ENCODE data around the gene CRELD1.
A peak's percentile ranks its signal among the peaks of the same experiment; 100 is the strongest.
"Not testable (repeated sequence)": the region's sequence is repeated elsewhere in the genome, so short reads cannot be mapped to it uniquely, and the experiment has no call there.

Gene CRELD1

DNA sequence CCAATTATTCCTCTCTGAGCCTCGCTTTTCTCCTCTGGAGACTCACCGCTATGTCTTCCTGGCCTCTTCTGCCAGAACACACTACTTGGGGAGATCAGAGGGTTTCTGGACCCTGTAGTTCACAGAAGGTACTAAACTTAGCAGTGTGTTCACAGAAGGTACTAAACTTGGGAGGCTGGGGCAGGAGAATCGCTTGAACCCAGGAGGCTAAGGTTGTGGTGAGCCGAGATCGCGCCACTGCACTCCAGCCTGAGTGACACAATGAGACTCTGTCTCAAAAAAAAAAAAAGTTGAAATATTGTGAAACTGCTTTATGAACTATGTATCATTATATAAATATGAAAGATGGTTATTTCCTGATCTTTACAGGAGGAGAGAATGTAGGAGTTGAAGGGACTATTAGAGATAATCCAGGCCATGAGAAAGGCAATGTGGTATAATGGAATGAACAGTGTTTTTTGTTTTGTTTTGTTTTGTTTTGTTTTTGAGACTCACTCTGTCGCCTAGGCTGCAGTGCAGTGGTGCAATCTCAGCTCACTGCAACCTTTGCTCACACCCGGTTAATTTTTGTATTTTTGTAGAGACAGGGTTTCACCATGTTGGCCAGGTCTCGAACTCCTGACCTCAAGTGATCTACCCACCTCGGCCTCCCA is 36.8 kb upstream of the CRELD1 start:
- H3K9me3 ChIP-seq (ENCODE audit: insufficient read depth, low read depth, low read length); H3K9ac ChIP-seq (ENCODE audit: low read depth, low read length); H3K27me3 ChIP-seq (ENCODE audit: insufficient read depth, low read length); H3K4me1 ChIP-seq (ENCODE audit: insufficient read depth, low read length); H3K27ac ChIP-seq (ENCODE audit: low read depth, low read length); H3K4me3 ChIP-seq (ENCODE audit: low read length): not testable (repeated sequence)
- WGBS = 97% methylated on average over 10 of the region's 10 CpGs
- H3K36me3 ChIP-seq (ENCODE audit: insufficient read depth, low read length) = peaks cover 24% of the 10 kb centered on the region

- no peaks in the 10 kb centered on the region for H3K9me3 ChIP-seq (ENCODE audit: insufficient read depth, low read depth, low read length)
- H3K4me3 ChIP-seq (ENCODE audit: low read length) = no peak overlapping the region
- H3K4me1 ChIP-seq (ENCODE audit: insufficient read depth, low read length) = peaks cover 7% of the 10 kb centered on the region
- 79% methylated on average over 4 of the region's 4 CpGs for WGBS
- H3K9ac ChIP-seq (ENCODE audit: low read depth, low read length) = no peak overlapping the region
- no peak overlapping the region for H3K27ac ChIP-seq (ENCODE audit: low read depth, low read length)
- H3K27me3 ChIP-seq (ENCODE audit: insufficient read depth, low read length) = no peaks in the 10 kb centered on the region
- peaks cover 19% of the 10 kb centered on the region for H3K36me3 ChIP-seq (ENCODE audit: insufficient read depth, low read length)
These were observed 35.9 kb upstream of the CRELD1 start for GRCh38 chr3:9897408-9898372.

GRCh38 chr3:9898467-9899241 is 35.0 kb upstream of the CRELD1 start:
- Histone ChIP-seq H3K9ac (ENCODE audit: low read depth, low read length) (no peak overlapping the region), H3K27ac (ENCODE audit: low read depth, low read length) (no peak overlapping the region), H3K4me1 (ENCODE audit: insufficient read depth, low read length) (peaks cover 16% of the 10 kb centered on the region)

DNA sequence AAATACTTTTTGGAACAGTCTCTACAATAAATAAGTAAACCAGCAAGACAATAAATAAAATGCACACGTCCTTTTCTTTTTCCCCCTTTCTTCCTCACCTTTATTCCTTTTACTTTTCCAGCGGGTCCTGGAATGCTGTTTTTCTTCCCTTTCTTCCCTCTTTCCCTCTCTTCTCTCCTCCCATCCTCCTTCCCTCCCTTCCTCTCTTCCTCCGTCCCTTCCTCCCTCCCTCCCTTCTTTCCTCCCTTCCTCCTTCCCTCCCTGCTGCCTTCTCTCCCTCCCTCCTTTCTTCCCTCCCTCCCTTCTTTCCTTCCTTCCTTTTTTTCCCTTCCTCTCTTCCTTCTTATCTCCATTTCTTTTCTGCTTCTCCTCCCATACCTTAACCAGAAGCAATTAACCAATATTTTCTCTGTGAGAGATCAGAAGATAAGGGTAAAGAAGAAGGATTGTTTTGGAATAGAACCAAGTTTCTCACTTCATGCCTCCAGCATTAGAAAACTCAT is 34.3 kb upstream of the CRELD1 start:
- WGBS = 74% methylated on average over 3 of the region's 3 CpGs
- no peak overlapping the region for H3K4me3 ChIP-seq (ENCODE audit: low read length)
- no peak overlapping the region for H3K27ac ChIP-seq (ENCODE audit: low read depth, low read length)
- peaks cover 16% of the 10 kb centered on the region for H3K4me1 ChIP-seq (ENCODE audit: insufficient read depth, low read length)
- no peak overlapping the region for H3K9ac ChIP-seq (ENCODE audit: low read depth, low read length)
- peaks cover 3% of the 10 kb centered on the region; the same call in 1 of the 2 replicates for H3K36me3 ChIP-seq (ENCODE audit: insufficient read depth, low read length)
- H3K9me3 ChIP-seq (ENCODE audit: insufficient read depth, low read depth, low read length) = no peaks in the 10 kb centered on the region
- H3K27me3 ChIP-seq (ENCODE audit: insufficient read depth, low read length) = no peaks in the 10 kb centered on the region

More at GRCh38 chr3:9898467-9899241, 35.0 kb upstream of the CRELD1 start:
- H3K4me3 ChIP-seq (ENCODE audit: low read length) = no peak overlapping the region
- no peaks in the 10 kb centered on the region for H3K27me3 ChIP-seq (ENCODE audit: insufficient read depth, low read length)
- H3K9me3 ChIP-seq (ENCODE audit: insufficient read depth, low read depth, low read length) = no peaks in the 10 kb centered on the region
- H3K36me3 ChIP-seq (ENCODE audit: insufficient read depth, low read length) = peaks cover 9% of the 10 kb centered on the region
- WGBS = 86% methylated on average over 7 of the region's 8 CpGs

GRCh38 chr3:9900965-9901415 is 32.6 kb upstream of the CRELD1 start:
- H3K4me3 ChIP-seq (ENCODE audit: low read length); H3K9me3 ChIP-seq (ENCODE audit: insufficient read depth, low read depth, low read length); H3K36me3 ChIP-seq (ENCODE audit: insufficient read depth, low read length); H3K9ac ChIP-seq (ENCODE audit: low read depth, low read length); H3K27me3 ChIP-seq (ENCODE audit: insufficient read depth, low read length); H3K27ac ChIP-seq (ENCODE audit: low read depth, low read length): not testable (repeated sequence)
- 90% methylated on average over 5 of the region's 6 CpGs for WGBS
- H3K4me1 ChIP-seq (ENCODE audit: insufficient read depth, low read length) = peaks cover 16% of the 10 kb centered on the region

GRCh38 chr3:9901967-9902366 is 31.7 kb upstream of the CRELD1 start:
- H3K27me3 ChIP-seq (ENCODE audit: insufficient read depth, low read length) = no peaks in the 10 kb centered on the region
- no peak overlapping the region for H3K4me3 ChIP-seq (ENCODE audit: low read length)
- no peak overlapping the region for H3K9ac ChIP-seq (ENCODE audit: low read depth, low read length)
- peaks cover 16% of the 10 kb centered on the region for H3K4me1 ChIP-seq (ENCODE audit: insufficient read depth, low read length)
- 89% methylated on average over 5 of the region's 5 CpGs for WGBS
- H3K27ac ChIP-seq (ENCODE audit: low read depth, low read length) = no peak overlapping the region
- no peaks in the 10 kb centered on the region for H3K36me3 ChIP-seq (ENCODE audit: insufficient read depth, low read length)
- no peaks in the 10 kb centered on the region for H3K9me3 ChIP-seq (ENCODE audit: insufficient read depth, low read depth, low read length)

DNA sequence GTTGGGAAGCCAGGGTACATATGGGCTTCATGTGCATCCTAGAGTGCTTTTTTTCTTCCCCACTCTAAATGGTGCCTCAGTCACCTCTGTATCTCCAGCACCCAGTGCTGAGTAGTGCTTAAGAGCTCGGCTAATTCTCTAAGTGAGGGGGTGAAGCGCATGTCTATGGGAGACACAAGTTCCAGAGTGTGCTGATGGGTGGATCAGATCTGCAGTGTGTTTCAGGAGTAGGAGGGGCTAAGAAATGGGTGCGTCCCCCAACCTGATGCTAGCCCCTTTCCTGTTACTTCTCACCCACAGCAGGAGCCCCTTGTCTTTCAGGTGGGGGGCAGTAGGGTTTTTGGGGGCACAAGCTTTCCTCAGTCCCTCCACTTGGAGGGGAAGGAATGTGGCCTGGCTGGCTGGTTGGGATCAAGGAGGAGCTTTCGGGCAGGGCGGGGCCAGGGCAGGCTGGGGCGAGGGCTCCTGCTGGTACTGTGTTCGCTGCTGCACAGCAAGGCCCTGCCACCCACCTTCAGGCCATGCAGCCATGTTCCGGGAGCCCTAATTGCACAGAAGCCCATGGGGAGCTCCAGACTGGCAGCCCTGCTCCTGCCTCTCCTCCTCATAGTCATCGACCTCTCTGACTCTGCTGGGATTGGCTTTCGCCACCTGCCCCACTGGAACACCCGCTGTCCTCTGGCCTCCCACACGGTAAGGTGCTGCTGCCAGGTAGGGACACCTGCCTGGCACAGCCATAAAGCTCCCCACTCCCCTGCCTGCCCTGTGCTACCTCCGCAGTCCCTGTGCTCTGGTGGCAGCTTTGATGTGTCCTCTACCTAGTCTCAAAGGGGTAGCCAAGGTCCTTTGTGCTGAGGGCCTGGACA is 31.0 kb upstream of the CRELD1 start, which contains the start of gene IL17RE:
TSS of gene IL17RE (plus strand) at position 477 of the 866 bp plus-strand sequence. CDS start at position 562, 85 bp downstream.
- Histone ChIP-seq H3K27ac (ENCODE audit: low read depth, low read length) (no peak within 1 kb of the TSS; the same call in 1 of the 2 replicates), H3K4me3 (ENCODE audit: low read length) (peak within 1 kb of the TSS; percentile 24), H3K9ac (ENCODE audit: low read depth, low read length) (no peak within 1 kb of the TSS), H3K36me3 (ENCODE audit: insufficient read depth, low read length) (no peaks in the 10 kb centered on the region), H3K27me3 (ENCODE audit: insufficient read depth, low read length) (no peaks in the 10 kb centered on the region), H3K4me1 (ENCODE audit: insufficient read depth, low read length) (peaks cover 16% of the 10 kb centered on the region), H3K9me3 (ENCODE audit: insufficient read depth, low read depth, low read length) (no peaks in the 10 kb centered on the region)
- 61% methylated on average over 13 of the region's 13 CpGs for WGBS

- Histone ChIP-seq H3K27ac (ENCODE audit: low read depth, low read length) (no peak overlapping the region), H3K9ac (ENCODE audit: low read depth, low read length) (no peak overlapping the region), H3K4me1 (ENCODE audit: insufficient read depth, low read length) (peaks cover 16% of the 10 kb centered on the region), H3K4me3 (ENCODE audit: low read length) (peak overlapping the region; percentile 24; the same call in 1 of the 2 replicates), H3K36me3 (ENCODE audit: insufficient read depth, low read length) (no peaks in the 10 kb centered on the region), H3K9me3 (ENCODE audit: insufficient read depth, low read depth, low read length) (no peaks in the 10 kb centered on the region), H3K27me3 (ENCODE audit: insufficient read depth, low read length) (no peaks in the 10 kb centered on the region)
- WGBS = 59% methylated on average over 4 of the region's 4 CpGs
These were observed 30.4 kb upstream of the CRELD1 start for GRCh38 chr3:9903238-9903624.

- 94% methylated on average over 3 of the region's 4 CpGs for WGBS
- no peak overlapping the region for H3K9ac ChIP-seq (ENCODE audit: low read depth, low read length)
- no peak overlapping the region for H3K4me3 ChIP-seq (ENCODE audit: low read length)
- peaks cover 16% of the 10 kb centered on the region for H3K4me1 ChIP-seq (ENCODE audit: insufficient read depth, low read length)
- no peaks in the 10 kb centered on the region for H3K36me3 ChIP-seq (ENCODE audit: insufficient read depth, low read length)
- no peaks in the 10 kb centered on the region for H3K9me3 ChIP-seq (ENCODE audit: insufficient read depth, low read depth, low read length)
- H3K27me3 ChIP-seq (ENCODE audit: insufficient read depth, low read length) = no peaks in the 10 kb centered on the region
- no peak overlapping the region for H3K27ac ChIP-seq (ENCODE audit: low read depth, low read length)
These were observed 29.7 kb upstream of the CRELD1 start for GRCh38 chr3:9903904-9904303.

- H3K27ac ChIP-seq (ENCODE audit: low read depth, low read length) = no peak overlapping the region
- no peak overlapping the region for H3K9ac ChIP-seq (ENCODE audit: low read depth, low read length)
- H3K27me3 ChIP-seq (ENCODE audit: insufficient read depth, low read length) = no peaks in the 10 kb centered on the region
- 96% methylated on average over 5 of the region's 5 CpGs for WGBS
- no peak overlapping the region for H3K4me3 ChIP-seq (ENCODE audit: low read length)
- no peaks in the 10 kb centered on the region for H3K9me3 ChIP-seq (ENCODE audit: insufficient read depth, low read depth, low read length)
- peaks cover 16% of the 10 kb centered on the region for H3K4me1 ChIP-seq (ENCODE audit: insufficient read depth, low read length)
- no peaks in the 10 kb centered on the region for H3K36me3 ChIP-seq (ENCODE audit: insufficient read depth, low read length)
These were observed 27.2 kb upstream of the CRELD1 start for GRCh38 chr3:9906480-9906879.
